Measurements from ENCODE around the gene NUS1. TPM values are rescaled to one million over a fixed set of nuclear protein-coding genes. Genes with fewer than 3 reads are reported as not detected.
"Not testable (repeated sequence)": the region's sequence is repeated elsewhere in the genome, so short reads cannot be mapped to it uniquely, and the experiment has no call there.

The NUS1 gene
- total RNA-seq, 2 donors from 2014 or later: 15.8 to 24.5 TPM

DNA sequence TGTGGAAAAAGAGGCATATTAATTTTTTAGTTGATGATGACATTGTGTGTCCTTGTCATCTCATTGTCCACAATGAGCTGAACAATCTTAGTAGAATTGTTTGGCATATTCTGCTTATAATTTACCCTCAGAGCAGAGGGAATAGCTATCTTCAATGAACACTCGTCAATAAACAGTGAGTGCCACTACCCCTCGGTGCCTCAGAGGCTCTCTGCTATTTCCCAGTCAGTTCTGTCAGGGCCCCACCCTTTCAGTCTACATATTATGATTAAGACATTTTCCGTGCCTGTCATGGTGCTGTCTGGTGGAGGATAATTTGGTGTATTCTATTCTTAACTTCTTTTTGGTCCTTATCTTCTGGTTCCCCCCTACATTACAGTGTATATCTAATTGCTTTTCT is 31.2 kb downstream of the NUS1 start:
- ATAC-seq: no peak
- intact Hi-C loops (cut with DNase I): no loop called here

DNA sequence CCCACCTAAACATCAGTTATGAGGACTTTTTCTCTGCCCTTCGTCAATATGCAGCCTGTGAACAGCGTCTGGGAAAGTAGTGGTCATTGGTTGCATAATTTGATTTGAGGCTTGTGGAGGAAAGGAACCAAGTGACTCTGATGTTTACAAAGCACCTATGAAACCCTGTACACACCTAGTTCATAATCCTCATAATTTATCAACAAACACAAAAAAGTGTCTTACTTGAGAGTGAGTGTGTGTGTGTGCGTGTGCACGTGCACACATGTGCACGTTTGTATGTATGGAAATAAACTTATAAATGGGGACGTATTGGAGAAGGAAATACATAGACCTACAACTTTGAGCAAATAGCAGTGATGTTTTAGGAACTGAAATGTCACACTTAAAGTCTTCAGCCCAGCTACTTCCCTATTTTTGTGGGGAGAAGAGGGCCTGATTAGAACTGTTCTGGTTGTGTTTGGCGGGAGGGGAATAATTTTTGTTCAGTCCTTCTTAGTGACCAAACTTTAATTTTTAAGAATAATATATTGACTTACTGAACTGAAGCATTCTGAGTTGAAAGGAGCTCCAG is 31.8 kb downstream of the NUS1 start:
- intact Hi-C loops (cut with DNase I); ATAC-seq; DNase-seq: not testable (repeated sequence)

More for the DNA sequence above, 31.2 kb downstream of the NUS1 start:
- no peak for DNase-seq

DNA sequence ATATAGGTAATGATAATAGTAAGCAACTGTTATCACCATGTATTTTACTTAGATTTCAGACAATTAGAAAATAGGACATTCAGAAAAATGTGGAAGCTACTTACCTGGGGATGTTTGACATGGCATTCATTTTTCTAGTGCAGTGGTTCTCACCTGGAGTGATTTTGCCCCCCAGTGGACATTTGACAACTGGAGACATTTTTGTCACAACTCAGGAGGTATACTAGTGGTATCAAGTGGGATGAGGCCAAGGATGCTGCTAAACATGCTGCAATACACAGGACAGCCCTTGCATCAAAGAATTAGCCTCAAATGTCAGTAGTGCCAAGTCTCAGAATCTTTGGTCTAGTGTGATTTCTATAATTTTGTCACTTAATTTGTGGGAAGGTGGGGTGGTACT is 36.1 kb downstream of the NUS1 start:
- ATAC-seq: no peak
- intact Hi-C loops (cut with DNase I): no loop called here

DNA sequence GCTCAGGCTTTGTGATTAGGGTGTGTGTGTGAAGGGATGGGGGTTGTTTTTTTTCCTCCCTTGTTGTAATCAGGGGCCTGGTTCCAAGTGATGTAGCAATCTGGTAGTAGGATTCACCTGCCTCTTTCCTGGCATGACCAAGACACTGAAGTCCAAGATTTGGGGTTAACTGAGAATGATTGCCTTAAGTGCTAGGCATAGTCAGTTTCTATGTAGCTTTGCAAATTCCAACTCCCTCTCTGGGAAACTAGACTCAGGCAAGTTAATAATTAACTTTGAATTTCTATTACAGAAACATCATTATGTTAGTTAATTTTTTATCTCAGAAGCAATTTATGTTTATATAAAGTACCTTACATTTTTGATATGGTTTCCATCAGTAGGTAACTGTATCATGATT is 43.6 kb downstream of the NUS1 start:
- ATAC-seq (no peak), DNase-seq (no peak)
- intact Hi-C loops (cut with DNase I): no loop called here

More for the DNA sequence above, 36.1 kb downstream of the NUS1 start:
- DNase-seq: no peak

DNA sequence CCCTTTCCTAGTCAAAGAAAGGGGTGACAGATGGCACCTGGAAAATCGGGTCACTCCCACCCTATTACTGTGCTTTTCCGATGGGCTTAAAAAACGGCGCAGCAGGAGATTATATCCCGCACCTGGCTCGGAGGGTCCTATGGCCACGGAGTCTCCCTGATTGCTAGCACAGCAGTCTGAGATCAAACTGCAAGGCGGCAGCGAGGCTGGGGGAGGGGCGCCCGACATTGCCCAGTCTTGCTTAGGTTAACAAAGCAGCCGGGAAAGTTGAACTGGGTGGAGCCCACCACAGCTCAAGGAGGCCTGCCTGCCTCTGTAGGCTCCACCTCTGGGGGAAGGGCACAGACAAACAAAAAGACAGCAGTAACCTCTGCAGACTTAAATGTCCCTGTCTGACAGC is 46.3 kb downstream of the NUS1 start:
- ATAC-seq; intact Hi-C loops (cut with DNase I); DNase-seq: not testable (repeated sequence)

DNA sequence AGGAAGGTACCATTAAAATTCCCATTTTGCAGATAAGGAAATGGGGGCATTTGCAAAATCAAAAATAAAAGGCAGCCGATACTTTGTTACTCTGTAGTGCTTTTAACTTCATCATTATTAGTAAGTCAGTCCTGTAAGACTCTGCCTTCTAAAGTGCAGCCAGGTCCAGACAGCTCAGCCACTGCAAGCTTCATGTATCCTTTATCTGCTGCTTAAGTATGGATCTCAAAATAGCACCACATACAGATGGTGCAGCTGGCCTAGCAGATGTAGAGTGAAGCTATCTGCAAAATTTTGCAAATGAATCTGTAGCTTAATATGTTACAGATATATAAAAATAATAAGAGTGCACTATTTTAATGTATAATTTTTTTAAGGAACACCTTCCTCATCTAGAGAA is 53.4 kb downstream of the NUS1 start:
- ATAC-seq: no peak
- intact Hi-C loops (cut with DNase I): no loop called here

DNA sequence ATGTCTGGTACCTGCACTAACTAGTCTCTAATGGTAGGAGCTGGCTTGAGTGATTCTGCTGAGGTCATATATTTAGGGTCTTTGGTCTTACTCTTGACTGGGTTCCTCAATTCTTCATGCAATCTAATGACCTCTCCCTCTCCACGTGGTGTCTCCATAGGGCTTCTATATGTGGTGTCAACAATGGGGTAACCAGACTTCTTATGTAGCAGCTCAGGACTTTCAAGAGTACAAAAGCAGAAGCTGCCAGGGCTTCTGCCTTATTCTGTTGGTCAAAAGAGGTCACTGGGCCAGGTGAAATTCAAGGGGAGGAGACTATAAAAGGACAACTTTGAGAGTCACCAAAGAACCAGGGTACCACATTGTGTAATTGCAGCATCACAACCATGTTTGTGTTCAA is 54.3 kb downstream of the NUS1 start:
- intact Hi-C loops (cut with DNase I): no loop called here

More for the DNA sequence above, 53.4 kb downstream of the NUS1 start:
- no peak for DNase-seq

DNA sequence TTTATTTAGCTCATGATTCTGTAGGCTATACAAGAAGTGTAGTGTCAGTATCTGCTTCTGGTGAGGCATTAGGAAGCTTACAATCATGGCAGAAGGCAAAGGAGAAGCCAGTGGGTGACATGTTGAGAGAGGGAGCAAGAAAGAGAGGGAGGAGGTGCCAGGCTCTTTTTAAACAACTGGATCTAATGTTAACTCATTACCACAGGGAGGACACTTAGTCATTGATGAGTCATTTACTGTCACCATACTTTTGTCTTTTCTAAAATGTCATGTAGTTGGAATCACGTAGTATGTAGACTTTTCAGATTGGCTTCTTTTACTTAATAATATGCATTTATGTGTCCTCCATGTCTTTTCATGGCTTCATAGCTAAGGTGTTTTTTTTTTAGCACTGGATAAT is 58.1 kb downstream of the NUS1 start:
- DNase-seq: no peak
- no peak for ATAC-seq
- intact Hi-C loops (cut with DNase I): no loop called here

More for the DNA sequence above, 54.3 kb downstream of the NUS1 start:
- ATAC-seq (no peak), DNase-seq (no peak)

DNA sequence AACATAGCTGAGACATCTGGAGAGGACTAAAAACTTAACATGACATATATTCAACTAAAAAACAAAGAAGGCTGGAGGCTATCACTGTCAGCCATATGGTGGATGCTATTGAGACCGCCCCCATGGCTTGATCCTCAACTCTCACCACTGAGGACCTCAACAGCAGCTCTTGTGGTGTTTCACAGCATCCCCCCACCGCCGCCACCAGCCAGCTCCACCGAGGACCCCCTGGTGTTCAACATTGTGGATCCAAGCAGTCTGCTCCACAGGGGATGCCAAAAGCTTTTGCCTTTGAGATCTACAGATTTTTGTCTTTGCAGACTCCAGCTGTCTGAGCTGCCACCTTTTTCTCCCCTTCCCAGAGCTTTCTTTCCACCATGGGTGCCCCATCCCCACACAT is 64.6 kb downstream of the NUS1 start:
- DNase-seq (no peak), ATAC-seq (no peak)
- intact Hi-C loops (cut with DNase I): no loop called here

DNA sequence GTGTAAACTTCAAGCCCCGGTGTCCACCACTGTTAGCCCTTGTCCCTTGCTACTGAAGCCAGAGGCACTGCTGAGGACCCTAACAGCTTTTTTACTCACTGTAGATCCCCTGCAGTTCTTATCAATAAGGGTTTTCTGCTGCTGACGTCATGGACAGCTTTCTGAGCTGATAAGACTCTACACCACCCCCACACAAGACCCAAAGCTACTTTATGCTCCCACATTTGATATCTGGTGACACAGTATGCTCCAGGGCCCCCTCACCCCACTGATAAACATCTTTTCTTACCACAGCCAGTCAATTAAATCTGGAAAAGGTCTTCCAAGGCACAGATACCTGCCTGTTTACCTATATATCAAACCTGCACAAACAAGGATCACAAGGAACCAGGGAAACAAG is 65.3 kb downstream of the NUS1 start:
- intact Hi-C loops (cut with DNase I): no loop called here
- ATAC-seq (no peak), DNase-seq (no peak)

DNA sequence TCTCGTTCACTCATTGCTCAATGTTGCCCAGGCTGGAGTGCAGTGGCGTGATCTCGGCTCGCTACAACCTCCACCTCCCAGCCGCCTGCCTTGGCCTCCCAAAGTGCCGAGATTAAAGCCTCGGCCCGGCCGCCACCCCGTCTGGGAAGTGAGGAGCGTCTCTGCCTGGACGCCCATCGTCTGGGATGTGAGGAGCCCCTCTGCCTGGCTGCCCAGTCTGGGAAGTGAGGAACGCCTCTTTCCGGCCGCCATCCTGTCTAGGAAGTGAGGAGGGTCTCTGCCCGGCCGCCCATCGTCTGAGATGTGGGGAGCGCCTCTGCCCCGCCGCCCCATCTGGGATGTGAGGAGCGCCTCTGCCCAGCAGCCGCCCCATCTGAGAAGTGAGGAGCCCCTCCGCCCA is 75.4 kb downstream of the NUS1 start:
- intact Hi-C loops (cut with DNase I); DNase-seq; ATAC-seq: not testable (repeated sequence)

Other genes starting within 250 kb of the NUS1 start
- gene ROS1, start 249.5 kb upstream of the NUS1 start, total RNA-seq: not detected
- 1 to 10 TPM; 4.1 to 8.2 TPM for gene DCBLD1, start 192.8 kb upstream of the NUS1 start, total RNA-seq
- 10 to 100 TPM; 18.3 to 20.6 TPM for gene GOPC, start 73.0 kb upstream of the NUS1 start, total RNA-seq
- gene SLC35F1, start 231.8 kb downstream of the NUS1 start, total RNA-seq: 1 to 10 TPM in 1 of 2 donors, under 1 TPM in 1; 0.81 to 1.6 TPM

Data from left cardiac atrium (tissue), 4 donors.